ENCODE measurements around the gene IFT122. TPM values are rescaled to one million over a fixed set of nuclear protein-coding genes. Genes with fewer than 3 reads are reported as not detected.

IFT122 gene
- total and polyA plus RNA-seq, 2 donors (not counting 3 experiments of a cell fraction or from before 2014, with no cell fraction given): 38.4 to 41.7 TPM

GRCh38 chr3:129539206-129539605 is 99.2 kb downstream of the IFT122 start:
- H3K27me3 ChIP-seq (ENCODE audit: control insufficient read depth in 2 of 2, insufficient read depth in 2 of 2, low read length in 2 of 2): no peaks in the 10 kb centered on the region
- DNase-seq (ENCODE audit: low read depth, low spot score) (no peak), FAIRE-seq (no peak)
- no peak overlapping the region for H3K4me3 ChIP-seq (replicated peaks in 1 of 3; ENCODE audit: insufficient read depth in 1 of 3, low read depth in 1 of 3, low read length in 3 of 3)
- intact Hi-C loops (cut with micrococcal nuclease): no loop called here
- TF ChIP-seq JUN (IDR thresholded peaks at IDR 0.05; ENCODE audit: borderline replicate concordance, insufficient read depth, insufficient read length, low read depth): no peak
- TF ChIP-seq EZH2 (IDR thresholded peaks at IDR 0.05; ENCODE audit: borderline replicate concordance, low read depth, low read length, severe bottlenecking): no peak
- no peak for TF ChIP-seq POLR2AphosphoS5 (IDR thresholded peaks at IDR 0.05; ENCODE audit: insufficient read depth, low read depth, low read length)
- TF ChIP-seq POLR2A (IDR thresholded peaks at IDR 0.05; ENCODE audit: low read depth, low read length): no peak
- no peak for TF ChIP-seq MYC (IDR thresholded peaks at IDR 0.05; ENCODE audit: low read depth, low read length)
- TF ChIP-seq, protein P1, sequence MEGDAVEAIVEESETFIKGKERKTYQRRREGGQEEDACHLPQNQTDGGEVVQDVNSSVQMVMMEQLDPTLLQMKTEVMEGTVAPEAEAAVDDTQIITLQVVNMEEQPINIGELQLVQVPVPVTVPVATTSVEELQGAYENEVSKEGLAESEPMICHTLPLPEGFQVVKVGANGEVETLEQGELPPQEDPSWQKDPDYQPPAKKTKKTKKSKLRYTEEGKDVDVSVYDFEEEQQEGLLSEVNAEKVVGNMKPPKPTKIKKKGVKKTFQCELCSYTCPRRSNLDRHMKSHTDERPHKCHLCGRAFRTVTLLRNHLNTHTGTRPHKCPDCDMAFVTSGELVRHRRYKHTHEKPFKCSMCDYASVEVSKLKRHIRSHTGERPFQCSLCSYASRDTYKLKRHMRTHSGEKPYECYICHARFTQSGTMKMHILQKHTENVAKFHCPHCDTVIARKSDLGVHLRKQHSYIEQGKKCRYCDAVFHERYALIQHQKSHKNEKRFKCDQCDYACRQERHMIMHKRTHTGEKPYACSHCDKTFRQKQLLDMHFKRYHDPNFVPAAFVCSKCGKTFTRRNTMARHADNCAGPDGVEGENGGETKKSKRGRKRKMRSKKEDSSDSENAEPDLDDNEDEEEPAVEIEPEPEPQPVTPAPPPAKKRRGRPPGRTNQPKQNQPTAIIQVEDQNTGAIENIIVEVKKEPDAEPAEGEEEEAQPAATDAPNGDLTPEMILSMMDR (IDR thresholded peaks at IDR 0.05; ENCODE audit: extremely low read depth in 1 of 2, insufficient read depth in 1 of 2, low read depth in 1 of 2, low read length in 2 of 2): no peak
- H3K79me2 ChIP-seq (ENCODE audit: control insufficient read depth, insufficient read depth, low read length): no peaks in the 10 kb centered on the region
- H3K9me3 ChIP-seq (replicated peaks; ENCODE audit: control insufficient read depth, insufficient read depth, low read length): no peaks in the 10 kb centered on the region
- no peak overlapping the region for H3K27ac ChIP-seq (ENCODE audit: insufficient read depth, low read depth, low read length)
- no TSS peak for BruUV-seq (replicated peaks)
- no peak overlapping the region for H3K4me2 ChIP-seq (ENCODE audit: insufficient read depth, low read length)
- dilution Hi-C loops (cut with MboI; ENCODE audit: extremely low pct_ligation_motif_present, low sequenced_read_pairs): no loop called here
- ChIA-PET POLR2A (no interaction called here), CTCF (interaction anchor here (1.1 kb wide), 1 partner anchor 49 kb away, joined by 3 read pairs; no protein-coding TSS in a partner anchor)
- no peaks in the 10 kb centered on the region for H3K9me1 ChIP-seq (replicated peaks; ENCODE audit: control insufficient read depth, extremely low read depth, insufficient read depth, low read length)
- H3K4me1 ChIP-seq (ENCODE audit: control insufficient read depth, extremely low read depth, insufficient read depth, low read length): no peaks in the 10 kb centered on the region
- H3K36me3 ChIP-seq (ENCODE audit: control insufficient read depth in 2 of 2, extremely low read depth in 1 of 2, insufficient read depth in 2 of 2, low read length in 2 of 2): no peaks in the 10 kb centered on the region
- no peaks in the 10 kb centered on the region for H4K20me1 ChIP-seq (replicated peaks; ENCODE audit: control insufficient read depth, extremely low read depth, insufficient read depth, low read length)
- H2AFZ ChIP-seq (ENCODE audit: low read depth, low read length): no peak overlapping the region
- H3K9ac ChIP-seq (replicated peaks; ENCODE audit: extremely low read depth, insufficient read depth, low read length): no peak overlapping the region

All from endothelial cell of umbilical vein (primary cell).